HG03432 (cell line): ENCODE measurements around the gene RABGEF1.
"Not testable (repeated sequence)": the region's sequence is repeated elsewhere in the genome, so short reads cannot be mapped to it uniquely, and the experiment has no call there.

Experiments
- ATAC-seq: cut with Tn5 transposase; IDR thresholded peaks from one replicate; pipeline ENCODE4 v1.9.1; 2021; ENCODE audit warnings: mild to moderate bottlenecking, moderate library complexity; ENCODE audit not compliant: unreplicated experiment

RABGEF1 gene

DNA sequence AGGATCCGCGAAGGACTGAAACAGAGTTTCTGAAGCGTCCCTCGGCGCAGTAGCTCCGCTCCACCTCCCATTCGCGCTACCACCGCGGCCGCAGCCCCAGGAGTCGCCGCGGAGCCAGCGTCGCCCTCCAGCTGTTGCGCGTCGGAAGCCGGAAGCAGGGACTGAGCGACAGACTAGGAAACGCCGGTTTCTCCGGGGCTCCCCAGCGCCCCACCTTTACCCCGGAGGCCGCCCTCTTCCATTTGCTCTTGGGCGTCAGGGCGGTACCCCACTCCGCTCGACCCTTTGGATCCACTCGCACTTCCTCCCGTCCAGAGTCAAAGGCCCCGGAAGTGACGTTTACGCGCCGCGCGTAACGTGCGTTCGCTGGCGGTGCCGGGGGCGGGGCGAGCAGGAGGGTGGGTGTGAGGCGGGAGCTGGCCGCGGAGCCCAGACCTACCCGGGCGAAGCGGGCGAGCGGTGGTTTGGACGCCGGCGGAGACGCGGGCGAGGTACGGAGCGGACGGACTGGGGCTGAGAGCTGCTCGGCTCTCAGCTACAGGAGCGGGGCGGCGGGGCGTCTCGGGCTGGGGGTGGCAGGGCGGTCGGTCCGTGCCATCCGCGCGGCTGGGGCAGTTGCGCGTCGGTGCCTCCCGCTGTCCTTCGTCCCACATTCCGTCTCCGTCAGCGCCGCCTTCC lies at the start of gene RABGEF1:
RABGEF1 (plus strand) TSS at position 432 of the 678 bp plus-strand sequence. CDS start 31,167 bp downstream, outside the sequence.
- peak; percentile 90 for ATAC-seq

DNA sequence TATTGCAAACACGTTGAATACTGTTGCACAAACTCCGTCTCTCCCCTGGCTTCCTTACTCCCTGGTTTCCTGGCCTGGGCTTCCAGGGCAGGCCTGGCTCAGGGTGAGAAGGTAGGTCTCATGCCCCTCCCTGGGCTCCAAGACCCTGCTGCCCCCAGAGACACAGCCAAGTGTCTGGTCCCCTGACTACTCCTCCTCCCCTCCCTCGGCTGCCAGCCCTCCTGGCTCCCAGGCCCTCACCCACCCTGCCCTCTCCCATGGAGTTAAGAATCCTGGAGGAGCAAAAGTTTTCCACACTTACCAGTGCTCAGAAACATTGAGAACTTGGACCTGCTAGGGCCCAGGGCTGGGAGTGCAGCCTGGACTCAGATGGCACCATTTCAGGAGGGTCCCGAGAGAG lies 47.2 kb upstream of the RABGEF1 start:
- ATAC-seq: no peak

DNA sequence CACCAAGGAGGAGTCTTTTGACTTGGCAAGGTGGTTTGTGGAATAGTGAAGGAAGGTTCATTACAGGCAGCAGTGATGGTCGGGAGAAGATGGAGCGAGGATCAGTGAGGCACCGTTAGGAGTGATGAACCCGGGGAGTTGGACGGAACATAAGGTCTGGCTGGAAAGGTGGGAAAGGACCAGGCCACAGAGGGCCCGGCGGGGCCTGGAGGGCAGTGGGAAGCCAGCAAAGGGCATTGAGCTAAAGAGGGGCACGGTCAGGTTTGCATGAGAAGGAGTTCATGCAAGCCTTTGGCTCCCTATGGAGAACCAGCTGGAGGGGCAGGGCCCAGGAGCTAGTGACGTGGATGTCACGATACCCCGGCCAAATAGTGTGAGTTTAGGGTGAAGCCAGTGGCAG lies 46.2 kb upstream of the RABGEF1 start:
- ATAC-seq: no peak

DNA sequence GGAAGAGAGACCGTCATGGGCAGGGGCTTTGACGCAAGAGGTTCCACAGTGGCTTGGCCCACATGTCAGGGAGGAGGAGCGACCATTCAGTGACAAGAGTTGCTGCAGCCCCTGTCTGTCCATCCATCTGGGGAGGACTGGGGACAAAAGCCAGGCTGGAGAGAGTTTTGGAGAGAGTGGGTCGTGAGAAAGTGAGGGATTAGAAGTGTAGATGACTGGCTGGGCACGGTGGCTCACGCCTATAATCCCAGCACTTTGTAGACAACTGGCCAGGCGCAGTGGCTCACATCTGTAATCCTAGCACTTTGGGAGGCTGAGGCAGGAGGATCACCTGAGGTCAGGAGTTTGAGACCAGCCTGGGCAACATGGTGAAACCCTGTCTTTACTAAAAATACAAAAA lies 45.1 kb upstream of the RABGEF1 start:
- ATAC-seq: not testable (repeated sequence)

DNA sequence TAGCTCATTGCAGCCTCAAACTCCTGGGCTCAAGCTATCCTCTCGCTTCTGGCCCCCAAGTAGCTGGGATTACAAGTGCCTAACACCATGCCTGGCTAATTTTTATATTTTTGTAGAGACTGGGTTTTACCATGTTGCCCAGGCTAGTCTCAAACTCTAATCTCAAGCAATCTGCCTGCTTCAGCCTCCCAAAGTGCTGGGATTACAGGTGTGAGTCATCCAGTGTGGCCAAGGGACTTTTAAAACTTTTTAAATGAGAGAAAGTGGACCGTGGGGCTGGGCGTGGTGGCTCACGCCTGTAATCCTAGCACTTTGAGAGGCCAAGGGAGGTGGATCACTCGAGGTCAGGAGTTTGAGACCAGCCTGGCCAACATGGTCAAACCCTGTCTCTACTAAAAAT lies 44.4 kb upstream of the RABGEF1 start:
- not testable (repeated sequence) for ATAC-seq

DNA sequence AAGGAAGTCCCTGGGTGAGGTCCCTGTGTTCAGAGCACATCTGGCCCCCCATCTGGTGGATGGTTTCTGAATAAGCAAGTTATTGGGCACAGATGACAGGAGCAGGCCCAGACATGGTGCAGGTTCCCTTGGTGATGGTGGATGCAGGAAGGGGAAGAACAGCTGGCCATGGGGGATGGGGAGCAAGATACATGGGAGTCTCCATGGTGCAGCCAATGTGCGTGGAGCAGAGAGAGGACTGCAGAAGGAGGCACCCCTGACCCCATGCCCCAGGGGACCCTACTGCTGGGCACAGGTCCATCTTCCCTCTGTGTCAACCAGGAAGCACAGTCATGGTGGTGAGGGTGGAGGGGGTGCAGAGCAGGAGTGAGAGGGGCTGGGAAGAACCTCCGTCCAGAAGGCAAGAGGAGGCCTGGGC lies 43.8 kb upstream of the RABGEF1 start:
- ATAC-seq: no peak

DNA sequence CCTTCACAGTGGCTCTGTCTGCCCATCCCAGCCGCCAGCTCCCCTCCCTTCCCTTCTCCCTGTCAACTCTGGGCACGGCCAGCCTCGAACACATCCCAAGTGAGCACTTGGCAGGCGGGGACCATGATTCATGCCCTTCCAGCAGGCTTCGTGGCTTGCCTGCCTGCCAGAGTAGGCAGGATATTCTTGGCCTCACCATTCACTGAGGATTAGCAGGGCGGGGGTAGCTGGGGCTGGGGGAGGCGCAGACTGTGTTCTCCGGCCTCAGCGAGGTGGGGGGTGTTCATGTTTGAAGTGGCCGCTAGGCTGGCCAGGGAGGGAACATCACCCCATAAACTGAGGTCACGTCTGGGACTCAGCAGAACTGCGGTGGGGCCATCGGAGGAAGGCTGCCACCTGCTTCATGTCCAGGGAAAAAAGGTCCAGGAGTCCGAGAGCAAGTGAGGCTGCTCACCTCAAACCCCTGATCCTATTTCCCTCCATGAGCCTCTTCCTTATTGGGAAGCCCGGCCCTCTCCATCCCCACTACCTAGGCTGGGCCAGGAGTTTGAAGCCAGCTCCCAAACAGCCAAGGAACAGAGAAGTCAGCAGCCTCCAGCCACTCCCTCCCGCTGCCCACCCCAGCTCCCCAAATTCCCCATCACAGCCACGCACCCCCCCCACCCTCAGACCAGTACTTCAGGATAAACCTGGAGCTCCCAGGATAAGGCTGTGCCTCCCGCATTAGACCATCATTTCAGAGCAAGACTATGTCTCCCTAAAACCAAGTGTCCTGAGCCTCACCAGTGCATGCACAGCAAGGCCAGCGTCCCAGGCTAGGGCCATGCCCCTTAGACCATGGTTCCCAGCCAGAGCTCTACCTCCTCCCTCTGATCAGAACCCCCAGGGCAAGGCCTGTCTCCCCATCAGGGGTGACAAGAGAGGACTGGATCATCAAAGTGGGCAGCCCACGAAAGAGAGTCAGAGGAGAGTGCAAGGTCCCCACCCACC lies 42.8 kb upstream of the RABGEF1 start:
- no peak for ATAC-seq

DNA sequence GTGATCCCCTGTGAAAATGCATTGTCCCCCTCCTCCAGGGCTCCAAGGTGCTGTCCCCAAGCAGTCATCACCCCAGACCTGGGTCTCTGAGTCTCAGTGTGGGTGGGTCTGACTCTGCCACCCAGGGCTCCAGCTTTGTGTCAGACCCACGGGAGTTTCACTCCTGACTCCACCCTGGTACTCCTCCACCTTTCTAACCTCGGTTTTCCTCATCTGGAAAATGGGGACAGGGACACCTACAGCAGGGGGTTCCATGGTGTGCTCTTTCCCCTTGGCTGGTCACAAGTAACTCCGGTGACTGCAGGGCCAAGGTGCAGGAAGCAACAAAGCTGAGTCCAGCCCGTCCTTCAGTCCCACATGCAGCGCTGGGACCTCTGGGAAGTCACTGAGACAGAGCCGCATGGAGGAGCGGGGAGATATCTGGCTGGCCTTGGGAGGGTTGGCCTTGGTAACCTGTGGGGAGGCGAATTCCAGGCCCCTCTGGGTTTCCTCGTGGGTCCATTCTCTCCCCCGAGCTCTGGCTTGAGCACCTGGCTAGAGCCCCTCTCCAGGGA lies 41.8 kb upstream of the RABGEF1 start:
- no peak for ATAC-seq

DNA sequence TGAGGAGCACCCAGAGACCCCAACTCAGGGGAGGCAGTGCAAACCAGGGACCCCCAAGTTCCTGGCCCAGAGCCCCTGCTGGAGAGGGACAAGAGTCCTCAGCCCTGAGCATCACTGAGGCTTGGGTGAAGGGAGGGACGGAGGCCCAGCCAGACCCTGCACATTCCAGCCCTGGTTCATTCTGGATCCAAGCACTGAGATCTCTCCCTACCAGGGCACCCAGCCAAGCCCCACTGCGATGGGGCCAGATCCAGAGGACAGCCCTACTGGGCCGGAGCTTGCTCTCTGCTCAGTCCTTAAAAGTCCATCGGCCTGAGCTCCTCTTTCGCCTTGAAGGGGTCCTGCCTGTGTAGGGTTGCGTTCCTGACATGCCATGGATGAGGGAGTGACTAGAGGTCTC lies 40.5 kb upstream of the RABGEF1 start:
- no peak for ATAC-seq

DNA sequence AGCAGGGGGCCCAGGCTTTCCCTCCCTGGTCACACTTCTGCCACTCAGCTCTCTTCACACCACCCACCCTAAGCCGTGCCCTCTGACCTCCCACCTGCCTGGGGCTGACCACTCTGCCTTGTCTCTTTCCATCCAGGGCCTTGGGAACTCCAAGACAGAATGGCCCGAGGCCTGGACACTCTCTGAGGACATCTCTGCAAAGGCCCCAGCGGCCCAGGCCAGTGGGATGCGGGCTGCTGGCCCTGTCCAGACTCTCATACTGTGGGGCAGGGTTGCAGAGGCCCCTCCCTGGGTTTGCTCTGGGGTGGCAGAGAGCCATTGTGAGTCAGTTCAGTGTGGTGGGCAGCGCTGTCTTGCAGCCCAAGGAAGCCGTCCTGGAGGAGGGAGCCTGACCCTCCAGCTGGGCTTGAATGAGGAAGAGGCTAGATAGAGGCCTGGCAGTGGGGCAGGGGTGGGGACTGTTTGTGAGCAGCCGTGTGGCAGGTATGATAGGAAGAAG lies 39.9 kb upstream of the RABGEF1 start:
- ATAC-seq: no peak

DNA sequence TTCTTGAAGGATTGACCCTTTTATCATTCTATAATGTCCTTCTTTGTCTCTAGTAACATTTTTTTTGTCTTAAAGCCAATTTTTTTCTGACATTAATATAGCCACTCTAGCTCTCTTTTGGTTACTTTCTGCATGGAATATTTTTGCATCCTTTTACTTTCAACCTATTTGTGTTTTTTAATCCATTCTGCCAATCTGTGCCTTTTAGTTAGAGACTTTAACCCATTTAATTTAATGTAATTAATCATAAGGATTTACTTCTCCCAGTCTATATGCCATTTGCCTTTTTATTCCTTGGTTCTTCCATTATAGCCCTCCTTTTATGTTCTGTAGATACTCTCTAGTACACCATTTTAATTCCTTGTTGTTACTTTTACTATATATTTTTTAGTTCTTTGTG lies 32.7 kb upstream of the RABGEF1 start:
- no peak for ATAC-seq

DNA sequence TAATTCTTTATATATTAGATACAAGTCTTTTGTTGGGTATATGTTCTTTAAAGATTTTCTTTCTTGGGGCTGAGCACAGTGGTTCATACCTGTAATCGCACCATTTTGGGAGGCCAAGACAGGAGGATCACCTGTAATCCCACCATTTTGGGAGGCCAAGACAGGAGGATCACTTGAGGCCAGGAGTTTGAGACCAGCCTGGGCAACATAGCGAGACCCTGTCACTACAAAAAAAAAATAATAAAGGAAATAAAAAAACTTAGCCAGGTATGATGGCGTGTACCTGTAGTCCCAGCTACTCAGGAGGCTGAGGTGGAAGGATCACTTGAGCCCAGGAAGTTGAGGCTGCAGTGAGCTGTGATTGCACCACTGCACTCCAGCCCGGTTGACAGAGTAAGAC lies 29.8 kb upstream of the RABGEF1 start:
- ATAC-seq: not testable (repeated sequence)

DNA sequence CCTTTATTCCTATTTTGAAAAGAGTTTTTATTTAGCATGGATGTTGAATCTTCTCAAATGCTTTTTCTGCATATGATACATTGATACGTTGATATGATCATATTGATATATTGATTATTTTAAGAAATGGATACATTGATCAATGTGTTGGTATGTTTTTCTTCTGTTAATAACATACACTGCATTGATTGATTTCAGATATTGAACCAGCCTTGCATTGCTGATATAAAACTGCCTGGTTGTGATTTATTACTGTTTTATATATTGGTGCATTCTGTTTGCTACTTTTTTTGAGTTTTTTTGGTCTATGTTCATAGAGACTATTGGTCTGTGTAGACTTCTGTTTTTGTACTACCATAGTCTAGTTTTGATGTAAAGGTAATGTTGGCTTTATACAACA lies 26.8 kb upstream of the RABGEF1 start:
- no peak for ATAC-seq

DNA sequence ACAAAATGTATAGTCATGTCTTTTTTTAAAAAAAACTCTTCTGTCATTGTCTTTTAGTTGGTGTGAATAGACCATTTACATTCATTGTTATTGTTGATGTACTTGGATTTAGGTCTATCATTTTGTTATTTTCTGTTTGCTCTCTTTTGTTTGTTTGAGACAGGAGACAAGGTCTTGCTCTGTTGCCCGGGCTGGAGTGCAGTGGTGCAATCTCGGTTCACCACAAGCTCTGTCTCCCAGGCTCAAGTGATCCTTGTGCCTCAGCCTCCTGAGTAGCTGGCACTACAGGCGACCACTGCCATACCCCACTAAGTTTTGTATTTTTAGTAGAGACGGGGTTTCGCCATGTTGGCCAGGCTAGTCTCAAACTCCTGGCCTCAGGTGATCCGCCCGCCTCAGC lies 23.9 kb upstream of the RABGEF1 start:
- ATAC-seq: not testable (repeated sequence)

DNA sequence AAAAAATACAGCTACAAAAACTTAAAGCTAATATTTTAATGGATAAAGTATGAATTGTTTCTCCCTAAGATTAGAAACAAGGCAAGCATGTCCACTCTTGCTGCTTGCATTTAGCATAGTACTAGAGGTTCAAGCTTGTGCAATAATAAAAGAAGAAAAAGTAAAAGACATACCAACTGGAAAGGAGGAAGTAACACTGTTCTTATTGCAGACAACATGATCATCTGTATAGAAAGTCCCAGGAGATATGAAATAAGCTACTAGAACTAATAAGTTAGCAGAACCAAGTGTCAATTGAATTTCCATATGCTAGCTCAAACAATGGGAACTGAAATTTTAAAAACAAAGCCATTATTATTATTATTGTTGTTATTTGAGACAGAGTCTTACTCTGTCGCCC lies 20.0 kb upstream of the RABGEF1 start:
- ATAC-seq: no peak

DNA sequence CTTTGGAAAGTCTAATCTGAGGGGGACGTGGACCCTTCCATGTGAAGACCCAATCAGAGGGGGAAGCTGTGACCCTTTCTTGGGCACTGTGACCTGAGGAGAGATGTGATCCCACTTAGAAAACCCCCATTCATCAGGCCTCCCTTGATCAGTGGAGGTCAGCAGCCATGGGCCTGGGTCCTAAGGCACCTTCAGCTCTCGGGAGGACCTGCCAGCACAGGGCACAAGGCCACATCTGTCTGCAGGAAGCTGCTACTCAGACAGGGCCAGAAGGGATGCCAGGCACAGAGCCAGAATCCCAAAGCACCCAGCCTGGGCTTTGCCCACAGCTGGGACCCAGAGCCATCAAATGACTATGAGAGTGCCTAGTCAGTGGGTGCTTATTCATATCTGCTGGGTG lies 14.7 kb upstream of the RABGEF1 start:
- ATAC-seq: no peak

DNA sequence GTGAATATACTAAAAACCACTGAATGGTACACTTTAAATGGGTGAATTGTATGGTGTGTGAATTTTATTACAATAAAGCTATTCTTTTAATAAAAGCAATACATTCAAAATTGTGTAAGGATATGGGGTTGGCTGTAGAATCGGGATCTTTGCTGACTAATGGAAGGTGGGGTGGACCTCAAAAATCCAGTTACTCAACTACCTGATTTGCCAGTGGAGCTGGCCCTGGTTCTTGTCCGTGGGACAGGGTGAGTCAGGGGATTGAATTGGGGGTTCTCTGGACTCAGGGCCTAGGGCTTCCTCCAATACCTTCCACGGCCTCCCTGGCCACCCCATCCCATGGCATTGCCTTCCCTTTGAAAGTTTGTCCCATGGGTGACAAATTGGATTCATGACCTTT lies 13.5 kb upstream of the RABGEF1 start:
- no peak for ATAC-seq

DNA sequence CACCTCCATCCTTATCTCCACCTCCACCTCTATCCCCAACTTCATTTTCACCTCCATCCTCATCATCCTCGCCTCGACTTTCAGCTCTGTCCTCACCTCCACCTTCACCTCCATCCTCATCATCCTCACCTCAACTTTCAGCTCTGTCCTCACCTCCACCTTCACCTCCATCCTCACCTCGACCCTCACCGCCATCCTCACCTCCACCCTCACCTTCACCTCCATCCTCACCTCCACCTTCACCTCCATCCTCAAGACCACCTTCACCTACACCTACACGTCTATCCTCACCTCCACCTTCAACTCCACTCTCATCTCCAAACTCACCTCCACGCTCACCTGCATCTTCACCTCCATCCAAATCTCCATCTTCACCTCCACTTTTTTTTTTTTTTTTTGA lies 12.0 kb upstream of the RABGEF1 start:
- ATAC-seq: no peak

DNA sequence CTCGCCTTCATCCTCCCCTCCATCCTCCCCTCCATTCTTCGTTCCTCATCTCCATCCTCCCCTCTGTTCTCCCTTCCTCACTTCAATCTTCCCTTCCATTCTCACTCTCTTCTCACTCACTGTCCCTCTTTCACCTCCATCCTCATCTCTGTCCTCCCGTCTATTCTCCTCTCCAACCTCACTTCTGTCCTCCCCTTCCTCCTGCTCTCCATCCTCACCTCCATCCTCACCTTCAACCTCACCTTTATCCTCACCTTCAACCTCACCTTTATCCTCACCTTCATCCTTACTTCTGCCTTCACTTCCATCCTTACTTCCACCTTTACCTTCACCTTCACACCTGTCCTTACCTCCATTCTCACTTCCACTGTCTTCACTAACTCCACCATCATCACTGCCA lies 11.3 kb upstream of the RABGEF1 start:
- ATAC-seq: no peak

DNA sequence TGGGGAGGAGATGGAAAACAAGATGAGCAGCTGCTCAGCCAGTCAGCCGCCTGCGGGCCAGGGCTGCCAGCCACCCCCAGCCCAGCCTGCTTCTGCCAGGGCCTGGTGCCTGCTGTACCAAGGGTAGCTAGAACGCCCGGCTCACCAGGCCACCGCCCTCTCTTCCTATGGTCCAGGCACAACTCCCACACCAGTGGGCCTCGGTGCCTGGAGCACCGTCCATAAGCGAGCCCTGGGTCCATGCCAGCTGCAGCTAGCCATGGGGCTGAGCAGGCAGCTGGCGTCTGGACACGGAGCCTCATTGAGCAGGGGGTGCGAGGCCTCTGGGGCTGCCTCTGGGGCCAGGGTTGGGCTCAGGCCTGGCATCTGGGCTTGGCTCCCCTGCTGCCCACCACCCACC lies 8.5 kb upstream of the RABGEF1 start:
- peak; percentile 13 for ATAC-seq

DNA sequence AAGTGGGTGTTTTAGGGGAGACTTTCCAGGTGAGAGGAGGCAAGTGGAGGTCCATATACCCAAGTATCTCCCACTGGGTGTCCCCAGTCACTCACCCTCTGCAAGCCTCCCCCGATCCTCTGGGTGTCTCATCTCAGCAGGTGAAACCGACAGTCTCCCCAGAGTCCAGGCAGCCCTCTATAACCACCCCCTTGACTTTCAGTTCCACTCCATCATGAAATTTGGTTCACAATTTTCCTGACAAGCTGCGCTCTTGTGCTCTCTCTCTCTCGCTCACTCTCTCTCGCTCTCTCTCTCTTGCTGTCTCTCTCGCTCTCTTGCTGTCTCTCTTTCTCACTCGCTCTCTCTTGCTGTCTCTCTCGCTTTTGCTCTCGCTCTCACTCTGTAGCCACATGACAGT lies 8.1 kb upstream of the RABGEF1 start:
- peak; percentile 70 for ATAC-seq

DNA sequence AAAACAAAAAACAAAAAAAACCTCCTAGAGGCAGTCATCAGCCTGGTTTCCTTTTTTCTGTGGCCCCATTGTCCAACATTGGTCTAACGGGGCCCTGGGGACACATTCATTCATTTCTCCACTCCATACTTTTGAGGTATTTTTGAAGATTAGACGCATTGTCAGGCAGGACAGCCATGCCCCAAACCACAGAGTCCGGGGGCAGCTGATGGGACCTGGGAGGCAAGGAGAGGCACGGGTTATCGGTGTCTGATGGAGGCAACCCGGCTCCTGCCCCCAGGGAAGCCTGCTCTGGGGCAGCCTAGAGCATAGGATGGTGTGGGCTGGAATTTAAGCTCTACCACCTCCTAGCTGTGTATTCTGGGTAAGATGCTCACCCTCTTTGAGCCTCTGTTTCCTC lies 6.5 kb upstream of the RABGEF1 start:
- no peak for ATAC-seq
